ENCODE measurements around the gene SLC9C1. TPM values are rescaled to one million over a fixed set of nuclear protein-coding genes. Genes with fewer than 3 reads are reported as not detected.

The SLC9C1 gene
- total RNA-seq, 1 experiment from 2014 or later, result 0.79 TPM

GRCh38 chr3:112109322-112109721 is 184.7 kb downstream of the SLC9C1 start:
- no TSS peak for BruUV-seq (replicated peaks)
- Histone ChIP-seq H4K20me1 (ENCODE audit: insufficient read depth) (no peaks in the 10 kb centered on the region), H3K9me3 (ENCODE audit: control insufficient read depth in 1 of 2, insufficient read depth in 1 of 2, low read depth in 1 of 2, low read length in 2 of 2) (no peaks in the 10 kb centered on the region), H3K27me3 (ENCODE audit: insufficient read depth, low read length) (no peaks in the 10 kb centered on the region), H3K4me1 (ENCODE audit: control insufficient read depth in 1 of 2, insufficient read depth in 2 of 2, low read length in 2 of 2) (peaks cover 0 to 6% of the 10 kb centered on the region in 2 experiments; a peak in 1 of 4 replicates), H3K4me2 (ENCODE audit: low read length) (no peak overlapping the region), H3K9ac (ENCODE audit: low read length) (no peak overlapping the region), H3K9me2 (ENCODE audit: insufficient read depth) (no peaks in the 10 kb centered on the region), H3K4me3 (replicated peaks in 1 of 2; ENCODE audit: low read depth in 1 of 2, low read length in 2 of 2) (no peak overlapping the region), H3K27ac (ENCODE audit: low read depth, low read length) (no peak overlapping the region), H3K79me2 (ENCODE audit: insufficient read depth, low read length) (no peaks in the 10 kb centered on the region), H2AFZ (ENCODE audit: low read depth, low read length, poor library complexity, severe bottlenecking) (no peak overlapping the region), H3K36me3 (ENCODE audit: control insufficient read depth in 1 of 2, insufficient read depth in 2 of 2, low read length in 2 of 2) (peaks cover 22 to 26% of the 10 kb centered on the region in 2 experiments; a peak in 3 of 4 replicates)
- TF ChIP-seq TCF7L2 (IDR thresholded peaks at IDR 0.05; ENCODE audit: borderline replicate concordance, extremely low read depth, insufficient read depth, insufficient read length), result no peak
- CTCF ChIA-PET, result no interaction called here
- ATAC-seq (no peak), DNase-seq (ENCODE audit: low read depth, low spot score) (no peak)
- POLR2A ChIA-PET, result no interaction called here
- RAD21 ChIA-PET (ENCODE audit: low non-redundant PET in 1 of 2, low total read pairs in 2 of 2, uncharacterized antibody in 2 of 2, unreplicated experiment in 2 of 2), result no interaction called here
- intact Hi-C loops (cut with micrococcal nuclease), result no loop called here

- H3K36me3 ChIP-seq (ENCODE audit: control insufficient read depth in 1 of 2, insufficient read depth in 2 of 2, low read length in 2 of 2), result peaks cover 5 to 9% of the 10 kb centered on the region in 2 experiments; a peak in 2 of 4 replicates
- DNase-seq (ENCODE audit: low read depth, low spot score), result no peak
- H3K9me2 ChIP-seq (ENCODE audit: insufficient read depth), result no peaks in the 10 kb centered on the region
- peaks cover 14% of the 10 kb centered on the region for H3K79me2 ChIP-seq (ENCODE audit: insufficient read depth, low read length)
- H3K4me2 ChIP-seq (ENCODE audit: low read length), result no peak overlapping the region
- H3K27ac ChIP-seq (ENCODE audit: low read depth, low read length), result no peak overlapping the region
- H3K9ac ChIP-seq (ENCODE audit: low read length), result no peak overlapping the region
- intact Hi-C loops (cut with micrococcal nuclease), result no loop called here
- H3K4me3 ChIP-seq (replicated peaks in 1 of 2; ENCODE audit: low read depth in 1 of 2, low read length in 2 of 2), result no peak overlapping the region
- H2AFZ ChIP-seq (ENCODE audit: low read depth, low read length, poor library complexity, severe bottlenecking), result no peak overlapping the region
- ChIA-PET POLR2A (no interaction called here), CTCF (interaction anchor here (1.1 kb wide), 1 partner anchor 32 kb away, joined by 3 read pairs; no protein-coding TSS in a partner anchor), RAD21 (ENCODE audit: low non-redundant PET in 1 of 2, low total read pairs in 2 of 2, uncharacterized antibody in 2 of 2, unreplicated experiment in 2 of 2) (no interaction called here)
- no peak for ATAC-seq
- no TSS peak for BruUV-seq (replicated peaks)
- no peaks in the 10 kb centered on the region for H4K20me1 ChIP-seq (ENCODE audit: insufficient read depth)
- no peaks in the 10 kb centered on the region for H3K27me3 ChIP-seq (ENCODE audit: insufficient read depth, low read length)
- H3K4me1 ChIP-seq (ENCODE audit: control insufficient read depth in 1 of 2, insufficient read depth in 2 of 2, low read length in 2 of 2), result peaks cover 6 to 8% of the 10 kb centered on the region in 2 experiments; a peak in 2 of 4 replicates
- no peaks in the 10 kb centered on the region for H3K9me3 ChIP-seq (ENCODE audit: control insufficient read depth in 1 of 2, insufficient read depth in 1 of 2, low read depth in 1 of 2, low read length in 2 of 2)
- TF ChIP-seq EZH2 (IDR thresholded peaks at IDR 0.05) (no peak), ATF3 (IDR thresholded peaks at IDR 0.05) (no peak), JUND (IDR thresholded peaks at IDR 0.05) (no peak), TCF7L2 (IDR thresholded peaks at IDR 0.05; ENCODE audit: borderline replicate concordance, extremely low read depth, insufficient read depth, insufficient read length) (no peak), POLR2A (IDR thresholded peaks at IDR 0.05; ENCODE audit: borderline replicate concordance, extremely low read depth, insufficient read depth, insufficient read length) (no peak), ELF1 (IDR thresholded peaks at IDR 0.05; ENCODE audit: borderline replicate concordance, low read depth) (no peak), CEBPB (IDR thresholded peaks at IDR 0.05; ENCODE audit: low read depth) (no peak), POLR2AphosphoS5 (IDR thresholded peaks at IDR 0.05; ENCODE audit: low read depth, low read length) (no peak), ZBTB33 (IDR thresholded peaks at IDR 0.05; ENCODE audit: extremely low read depth, insufficient replicate concordance, low read length) (no peak), EGR1 (IDR thresholded peaks at IDR 0.05; ENCODE audit: low read depth) (no peak), CBX3 (IDR thresholded peaks at IDR 0.05; ENCODE audit: low read depth) (no peak), SRF (IDR thresholded peaks at IDR 0.05; ENCODE audit: low read depth) (no peak), EZH2phosphoT487 (IDR thresholded peaks at IDR 0.05; ENCODE audit: borderline replicate concordance) (no peak), ZNF274 (IDR thresholded peaks at IDR 0.05; ENCODE audit: low read depth, low read length) (no peak), SP1 (IDR thresholded peaks at IDR 0.05; ENCODE audit: low read depth) (no peak), REST (IDR thresholded peaks at IDR 0.05; ENCODE audit: low read depth) (no peak)
Measured at GRCh38 chr3:112104774-112105173, 189.2 kb downstream of the SLC9C1 start.

Data from HCT116 (cell line).